BJ (cell line): Measurements from ENCODE around the gene MYL10. TPM values are rescaled to one million over a fixed set of nuclear protein-coding genes. Genes with fewer than 3 reads are reported as not detected.

Experiments
- CTCF ChIA-PET: fragments of 350-600 bp; formaldehyde crosslinking; extraction: SDS; loops from one replicate; lab custom pipeline; 2021; ENCODE audit warnings: antibody characterized with exemption, inconsistent platforms; lab: Yijun Ruan, JAX
- POLR2A ChIA-PET: fragments of 300-600 bp; sonication (Branson Sonifier 250); formaldehyde crosslinking; extraction: SDS; loops from one replicate; lab custom pipeline; 2021; ENCODE audit warnings: antibody characterized with exemption; lab: Charles Lee
- DNase-seq: peaks from one replicate; pipeline ENCODE4 v3.0.0-alpha.2; 2011; ENCODE audit warnings: low read depth
- H3K27me3 ChIP-seq: 2 replicates; pipeline ENCODE4 v1.6.0; 2011; ENCODE audit warnings: low read length; ENCODE audit not compliant: control insufficient read depth, insufficient read depth
- H3K36me3 ChIP-seq: 2 replicates; pipeline ENCODE4 v1.5.1; 2011; ENCODE audit warnings: low read length; ENCODE audit not compliant: control insufficient read depth, insufficient read depth
- H3K4me3 ChIP-seq: 2 replicates; pipeline ENCODE4 v1.5.1; 2011; ENCODE audit warnings: low read depth, mild to moderate bottlenecking, control low read depth, low read length
- CTCF ChIP-seq: IDR thresholded peaks from 2 replicates; pipeline ENCODE4 v1.5.1; 2011; ENCODE audit warnings: low read depth, mild to moderate bottlenecking, control low read depth, inconsistent platforms, low read length, moderate library complexity; ENCODE audit not compliant: insufficient read depth
- polyA plus RNA-seq: library from polyadenylated mRNA; depleted of rRNA; stranded (reverse); fragments of >200 nt; gene quantifications from 2 replicates; pipeline ENCODE4 v1.2.3, GENCODE V29; 2011

The MYL10 gene
- polyA plus RNA-seq, 1 experiment, result 0.07 TPM

DNA sequence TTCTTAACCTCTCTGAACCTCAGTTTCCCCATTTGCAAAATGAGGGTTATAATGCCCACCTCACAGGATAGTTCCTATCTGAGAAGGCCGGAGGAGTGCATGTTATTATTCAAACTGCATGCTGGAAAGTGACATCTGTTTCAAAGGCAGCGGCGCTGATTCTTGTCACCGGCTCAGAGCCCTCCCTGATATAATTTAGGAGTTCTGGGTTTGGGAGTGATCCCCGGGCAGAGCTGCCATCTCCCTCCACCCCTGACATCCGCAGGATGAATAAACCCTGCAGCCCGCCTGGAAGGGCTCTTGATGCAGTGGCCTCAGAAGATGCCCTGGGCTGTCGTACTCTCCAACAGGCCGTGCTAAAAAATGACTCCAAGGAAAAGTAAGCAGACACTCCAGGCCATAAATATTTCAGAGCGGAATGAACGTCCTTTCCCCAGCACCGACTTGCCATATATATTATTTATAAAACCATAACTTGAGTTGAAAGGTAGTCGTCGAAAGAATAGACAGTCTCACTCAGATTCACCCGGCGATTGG is 47.0 kb upstream of the MYL10 start:
- Histone ChIP-seq H3K36me3 (no peaks in the 10 kb centered on the region), H3K4me3 (no peak overlapping the region), H3K27me3 (no peaks in the 10 kb centered on the region)
- ChIA-PET POLR2A (no interaction called here), CTCF (interaction anchor here (0.6 kb wide), 2 partner anchors 140 to 400 kb away, joined by 3 to 4 read pairs; no protein-coding TSS in a partner anchor)
- DNase-seq, result no peak
- no peak for TF ChIP-seq CTCF

DNA sequence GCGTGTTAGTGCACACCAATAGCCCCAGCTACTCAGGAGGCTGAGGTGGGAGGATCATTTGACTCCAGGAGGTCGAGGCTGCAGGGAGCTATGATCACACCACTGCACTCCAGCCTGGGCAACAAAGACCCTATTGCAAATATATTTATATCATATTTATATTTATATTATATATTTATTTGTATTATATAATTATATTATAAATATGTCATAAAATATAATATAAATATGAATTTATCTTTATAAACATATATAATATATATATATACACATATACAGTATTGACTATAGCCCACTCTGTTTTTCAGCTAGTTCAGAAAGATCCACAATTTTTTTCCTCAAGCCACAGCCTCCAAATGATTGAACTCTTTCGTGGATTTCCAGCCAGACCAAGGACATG is 45.3 kb upstream of the MYL10 start:
- Histone ChIP-seq H3K36me3 (no peaks in the 10 kb centered on the region), H3K27me3 (no peaks in the 10 kb centered on the region), H3K4me3 (no peak overlapping the region)
- POLR2A ChIA-PET, result no interaction called here
- CTCF ChIA-PET, result interaction anchor here (0.7 to 3.4 kb wide), 3 partner anchors 24 to 72 kb away, joined by 3 to 12 read pairs (median 4); no protein-coding TSS in a partner anchor
- DNase-seq, result no peak
- no peak for TF ChIP-seq CTCF

- DNase-seq, result no peak
- no peak for TF ChIP-seq CTCF
- ChIA-PET CTCF (interaction anchor here (1.0 to 3.4 kb wide), 4 partner anchors 8 to 563 kb away, joined by 3 to 12 read pairs (median 6); no protein-coding TSS in a partner anchor), POLR2A (no interaction called here)
- Histone ChIP-seq H3K36me3 (no peaks in the 10 kb centered on the region), H3K4me3 (no peak overlapping the region), H3K27me3 (no peaks in the 10 kb centered on the region)
These were observed 44.9 kb upstream of the MYL10 start for GRCh38 chr7:101673951-101674350.

- DNase-seq, result no peak
- POLR2A ChIA-PET, result no interaction called here
- H3K36me3 ChIP-seq, result no peaks in the 10 kb centered on the region
- no peaks in the 10 kb centered on the region for H3K27me3 ChIP-seq
- no peak overlapping the region for H3K4me3 ChIP-seq
- CTCF ChIA-PET, result interaction anchor here (1.0 to 3.4 kb wide), 4 partner anchors 8 to 564 kb away, joined by 3 to 12 read pairs (median 6); no protein-coding TSS in a partner anchor
- TF ChIP-seq CTCF, result no peak
These were observed 44.2 kb upstream of the MYL10 start for GRCh38 chr7:101673315-101673714.

GRCh38 chr7:101671371-101672356 is 42.6 kb upstream of the MYL10 start:
- ChIA-PET CTCF (interaction anchor here (0.6 to 3.4 kb wide), 5 partner anchors 10 to 747 kb away, joined by 3 to 12 read pairs (median 3); no protein-coding TSS in a partner anchor), POLR2A (no interaction called here)
- DNase-seq, result no peak
- H3K36me3 ChIP-seq, result no peaks in the 10 kb centered on the region
- no peak for TF ChIP-seq CTCF
- no peak overlapping the region for H3K4me3 ChIP-seq
- no peaks in the 10 kb centered on the region for H3K27me3 ChIP-seq
